Activated CD4-positive, alpha-beta T cell treated with anti-CD3 and anti-CD28 coated beads, Interleukin-2, Interleukin-6, amounts not matched to agents 100 ng/mL and 50 ng/mL, durations not matched to agents 16 hours and 8 hours (primary cell): Measurements from ENCODE around the gene GSDMA.

Source experiments
- DNase-seq: peaks from one replicate; pipeline ENCODE4 v3.0.0-alpha.2; 2020

The GSDMA gene

GRCh38 chr17:39963829-39964228 lies 1.0 kb downstream of the GSDMA start:
- no peak for DNase-seq

- DNase-seq: no peak
Observed at GRCh38 chr17:39965017-39965699, 2.4 kb downstream of the GSDMA start.

GRCh38 chr17:39966771-39967170 lies 4.0 kb downstream of the GSDMA start:
- DNase-seq: no peak

GRCh38 chr17:39968761-39969160 lies 6.0 kb downstream of the GSDMA start:
- DNase-seq: no peak

GRCh38 chr17:39969375-39969774 lies 6.6 kb downstream of the GSDMA start:
- DNase-seq: no peak

GRCh38 chr17:39970157-39970692 lies 7.4 kb downstream of the GSDMA start:
- no peak for DNase-seq

- no peak for DNase-seq
Observed at GRCh38 chr17:39971076-39971603, 8.3 kb downstream of the GSDMA start.

- no peak for DNase-seq
Observed at GRCh38 chr17:39972271-39972670, 9.5 kb downstream of the GSDMA start.

GRCh38 chr17:39973496-39973895 lies 10.7 kb downstream of the GSDMA start:
- no peak for DNase-seq

GRCh38 chr17:39974433-39974832 lies 11.6 kb downstream of the GSDMA start:
- DNase-seq: no peak

- no peak for DNase-seq
Observed at GRCh38 chr17:39975801-39976200, 13.0 kb downstream of the GSDMA start.

GRCh38 chr17:39979016-39979670 lies 16.3 kb downstream of the GSDMA start:
- no peak for DNase-seq

- DNase-seq: peak; percentile 18
Observed at GRCh38 chr17:39979893-39980350, 17.1 kb downstream of the GSDMA start.

- peak; percentile 99 for DNase-seq
Observed at GRCh38 chr17:39980351-39981206, 17.8 kb downstream of the GSDMA start, which contains the start of gene PSMD3. TSS of gene PSMD3 (plus strand) at chr17:39980807. CDS start at chr17:39980971, 164 bp downstream.

GRCh38 chr17:39981207-39981741 lies 18.5 kb downstream of the GSDMA start:
- DNase-seq: no peak

GRCh38 chr17:39981766-39982375 lies 19.1 kb downstream of the GSDMA start:
- DNase-seq: no peak

GRCh38 chr17:39988206-39988810 lies 25.5 kb downstream of the GSDMA start:
- DNase-seq: no peak

- DNase-seq: no peak
Observed at GRCh38 chr17:39994448-39994847, 31.6 kb downstream of the GSDMA start.

- no peak for DNase-seq
Observed at GRCh38 chr17:39995438-39995837, 32.6 kb downstream of the GSDMA start.

GRCh38 chr17:39996162-39996561 lies 33.4 kb downstream of the GSDMA start:
- no peak for DNase-seq

GRCh38 chr17:39996800-39997199 lies 34.0 kb downstream of the GSDMA start:
- DNase-seq: no peak

- no peak for DNase-seq
Observed at GRCh38 chr17:39997543-39997942, 34.7 kb downstream of the GSDMA start.
